Lower leg skin (tissue), 3 donors: ENCODE measurements around the gene TLE5.

Experiments
- CTCF ChIP-seq, 3 donors: fragments of 450-650 bp; IDR thresholded peaks; one replicate each; pipeline ENCODE4 v1.5.1; 2016; ENCODE audit warnings: antibody characterized with exemption in 3 of 3, mild to moderate bottlenecking in 3 of 3, moderate library complexity in 2 of 3
- POLR2A ChIP-seq, 2 donors: fragments of 450-650 bp; IDR thresholded peaks; one replicate each; pipeline ENCODE4 v1.6.1; 2016 to 2017; ENCODE audit warnings: antibody characterized with exemption in 2 of 2, mild to moderate bottlenecking in 1 of 2, moderate library complexity in 1 of 2

GRCh38 chr19:3058821-3059314 is 3.4 kb downstream of the TLE5 start:
- TF ChIP-seq POLR2A (IDR thresholded peaks at IDR 0.05) (no peak), CTCF (IDR thresholded peaks at IDR 0.05) (no peak)
